H1 (cell line): ENCODE measurements around the gene DGKD.

Source experiments
- CTCF ChIP-seq, 3 experiments: IDR thresholded peaks; 1 replicate in 2 of 3; 2 replicates in 1 of 3; pipeline versions ENCODE4 v1.5.1 to v1.6.1; 2011; ENCODE audit warnings: low read length in 3 of 3, mild to moderate bottlenecking in 3 of 3, inconsistent platforms in 2 of 3, low read depth in 1 of 3, moderate library complexity in 1 of 3; ENCODE audit not compliant: insufficient read depth in 1 of 3; ENCODE audit errors: control extremely low read depth in 1 of 3
- EZH2 ChIP-seq: fragments of 200-600 bp; sonication (generic); IDR thresholded peaks from 2 replicates; pipeline ENCODE4 v1.7.1; 2012; ENCODE audit warnings: low read depth, mild to moderate bottlenecking, moderate library complexity, low read length, inconsistent platforms; ENCODE audit not compliant: severe bottlenecking
- GABPA ChIP-seq: IDR thresholded peaks from 2 replicates; pipeline ENCODE4 v1.6.1; 2011; ENCODE audit warnings: mild to moderate bottlenecking, low read length, moderate library complexity, borderline replicate concordance; ENCODE audit not compliant: insufficient read depth
- POLR2A ChIP-seq, 2 experiments: IDR thresholded peaks; 1 replicate in 1 of 2; 2 replicates in 1 of 2; pipeline ENCODE4 v1.6.1; 2011; ENCODE audit warnings: low read depth in 2 of 2, low read length in 2 of 2, mild to moderate bottlenecking in 2 of 2; ENCODE audit errors: control extremely low read depth in 1 of 2
- POLR2AphosphoS5 ChIP-seq: IDR thresholded peaks from 2 replicates; pipeline ENCODE4 v1.6.1; 2011; ENCODE audit warnings: low read depth, low read length
- SAP30 ChIP-seq: fragments of 300-600 bp; sonication (generic); IDR thresholded peaks from 2 replicates; pipeline ENCODE4 v1.7.1; 2012; ENCODE audit warnings: low read length, moderate library complexity, mild to moderate bottlenecking, inconsistent platforms; ENCODE audit not compliant: insufficient read depth, insufficient replicate concordance
- SIN3A ChIP-seq, 2 experiments: IDR thresholded peaks in 1 of 2; conservative IDR thresholded peaks in 1 of 2; 2 replicates each; pipeline ENCODE4 v1.6.1; 2011 to 2012; ENCODE audit warnings: low read length in 2 of 2, improper control_type of control experiment in 1 of 2, low read depth in 1 of 2, mild to moderate bottlenecking in 1 of 2
- TAF1 ChIP-seq: IDR thresholded peaks from 2 replicates; pipeline ENCODE4 v1.6.1; 2011; ENCODE audit warnings: mild to moderate bottlenecking, low read depth, low read length
- ZNF274 ChIP-seq: IDR thresholded peaks from 2 replicates; pipeline ENCODE4 v1.7.0; 2012; ENCODE audit warnings: low read length, borderline replicate concordance; ENCODE audit errors: extremely low read depth

GRCh38 chr2:233462826-233463470 lies 108.7 kb downstream of the DGKD start:
- no peak for TF ChIP-seq POLR2AphosphoS5
- TF ChIP-seq GABPA, result no peak
- no peak for TF ChIP-seq CTCF (IDR thresholded peaks at IDR 0.05; ENCODE audit: control extremely low read depth in 1 of 3, insufficient read depth in 1 of 3, low read depth in 1 of 3, low read length in 3 of 3)
- TF ChIP-seq EZH2, result no peak
- no peak for TF ChIP-seq SIN3A (conservative IDR thresholded peaks at IDR 0.05 in 1 of 2, IDR thresholded peaks at IDR 0.05 in 1 of 2; ENCODE audit: low read depth in 1 of 2, low read length in 2 of 2)
- no peak for TF ChIP-seq SAP30
- TF ChIP-seq POLR2A (IDR thresholded peaks at IDR 0.05; ENCODE audit: control extremely low read depth in 1 of 2, low read depth in 2 of 2, low read length in 2 of 2), result no peak
- TF ChIP-seq TAF1, result no peak
- TF ChIP-seq ZNF274, result no peak
